OCI-LY3 (cell line): ENCODE results near the gene CALML6.

Experiments
- H2AFZ ChIP-seq: fragments of 200-600, 300-600 bp; shearing (Covaris generic); 2 replicates; pipeline ENCODE4 v1.6.0; 2014; ENCODE audit warnings: antibody characterized with exemption, low read depth, low read length
- H3K27ac ChIP-seq: fragments of 200-600, 300-600 bp; sonication (generic); 2 replicates; pipeline ENCODE4 v1.5.1; 2014; ENCODE audit warnings: mild to moderate bottlenecking, low read length, moderate library complexity, mixed read lengths
- H3K27me3 ChIP-seq: fragments of 200-600, 300-600 bp; sonication (generic); 2 replicates; pipeline ENCODE4 v1.6.1; 2014; ENCODE audit warnings: low read depth, low read length, mixed read lengths
- H3K36me3 ChIP-seq: fragments of 200-600, 300-600 bp; sonication (generic); replicated peaks from 2 replicates; pipeline ENCODE3; 2014; ENCODE audit warnings: low read depth, low read length, mixed read lengths
- H3K4me1 ChIP-seq: fragments of 300-600, 200-600 bp; sonication (generic); 2 replicates; pipeline ENCODE4 v1.6.1; 2014; ENCODE audit warnings: low read length, mixed read lengths
- H3K4me2 ChIP-seq: fragments of 200-600, 300-600 bp; sonication (generic); 2 replicates; pipeline ENCODE4 v1.6.1; 2014; ENCODE audit warnings: low read length, mixed read lengths
- H3K4me3 ChIP-seq: fragments of 300-600, 200-600 bp; sonication (generic); 2 replicates; pipeline ENCODE4 v1.5.1; 2014; ENCODE audit warnings: antibody characterized with exemption, mild to moderate bottlenecking, low read length, moderate library complexity
- H3K79me2 ChIP-seq: fragments of 300-600, 200-600 bp; shearing (Covaris generic); 2 replicates; pipeline ENCODE4 v1.6.1; 2014; ENCODE audit warnings: mild to moderate bottlenecking, low read length, mixed read lengths
- H3K9ac ChIP-seq: fragments of 300-600, 200-600 bp; shearing (Covaris generic); 2 replicates; pipeline ENCODE4 v1.6.0; 2014; ENCODE audit warnings: mild to moderate bottlenecking, low read length, moderate library complexity
- H3K9me3 ChIP-seq: fragments of 200-600, 300-600 bp; shearing (Covaris generic); 2 replicates; pipeline ENCODE4 v1.6.1; 2014; ENCODE audit warnings: low read length, mixed read lengths; ENCODE audit not compliant: insufficient read depth
- H4K20me1 ChIP-seq: fragments of 200-600, 300-600 bp; sonication (generic); 2 replicates; pipeline ENCODE4 v1.6.1; 2016; ENCODE audit warnings: low read length, mixed read lengths; ENCODE audit not compliant: insufficient read depth
- CTCF ChIP-seq: fragments of 200-600, 300-600 bp; sonication (generic); IDR thresholded peaks from 2 replicates; pipeline ENCODE4 v1.5.1; 2014; ENCODE audit warnings: antibody characterized with exemption, low read length, low read depth
- EZH2phosphoT487 ChIP-seq: fragments of 200-600 bp; shearing (Covaris generic); IDR thresholded peaks from 2 replicates; pipeline ENCODE4 v1.6.1; 2018; ENCODE audit warnings: antibody characterized with exemption, mixed run types, low read depth

The CALML6 gene

GRCh38 chr1:1942753-1943656 is 27.9 kb downstream of the CALML6 start:
- peak overlapping the region; percentile 81 for H3K4me2 ChIP-seq
- H3K27me3 ChIP-seq = no peaks in the 10 kb centered on the region
- peak overlapping the region; percentile 95 for H2AFZ ChIP-seq
- no peak overlapping the region for H3K9ac ChIP-seq
- peaks cover 6% of the 10 kb centered on the region; the same call in 1 of the 2 replicates for H3K4me1 ChIP-seq
- no peaks in the 10 kb centered on the region for H3K36me3 ChIP-seq
- peak overlapping the region; percentile 71; the same call in 1 of the 2 replicates for H3K4me3 ChIP-seq
- no peaks in the 10 kb centered on the region for H3K9me3 ChIP-seq
- no peak for TF ChIP-seq CTCF
- TF ChIP-seq EZH2phosphoT487 = no peak
- H4K20me1 ChIP-seq = no peaks in the 10 kb centered on the region
- H3K79me2 ChIP-seq = no peaks in the 10 kb centered on the region
- H3K27ac ChIP-seq = no peak overlapping the region

- Histone ChIP-seq H3K27me3 (no peaks in the 10 kb centered on the region), H3K4me3 (peak overlapping the region; percentile 71), H3K36me3 (no peaks in the 10 kb centered on the region), H3K79me2 (no peaks in the 10 kb centered on the region), H4K20me1 (no peaks in the 10 kb centered on the region), H3K27ac (no peak overlapping the region), H2AFZ (peak overlapping the region; percentile 95), H3K9me3 (no peaks in the 10 kb centered on the region), H3K4me1 (peaks cover 6% of the 10 kb centered on the region; the same call in 1 of the 2 replicates), H3K4me2 (peak overlapping the region; percentile 81), H3K9ac (peak overlapping the region; percentile 36; the same call in 1 of the 2 replicates)
- TF ChIP-seq EZH2phosphoT487 (no peak), CTCF (peak; percentile 74)
These were observed 28.9 kb downstream of the CALML6 start for GRCh38 chr1:1943834-1944570.

- no peaks in the 10 kb centered on the region for H3K27me3 ChIP-seq
- H3K4me1 ChIP-seq = peaks cover 6% of the 10 kb centered on the region; the same call in 1 of the 2 replicates
- no peaks in the 10 kb centered on the region for H4K20me1 ChIP-seq
- TF ChIP-seq EZH2phosphoT487 (no peak), CTCF (no peak)
- no peak overlapping the region for H2AFZ ChIP-seq
- H3K9ac ChIP-seq = no peak overlapping the region
- peaks cover under 1% of the 10 kb centered on the region; the same call in 1 of the 2 replicates for H3K9me3 ChIP-seq
- no peak overlapping the region for H3K4me3 ChIP-seq
- H3K27ac ChIP-seq = no peak overlapping the region
- no peak overlapping the region for H3K4me2 ChIP-seq
- H3K36me3 ChIP-seq = no peaks in the 10 kb centered on the region
- no peaks in the 10 kb centered on the region for H3K79me2 ChIP-seq
These were observed 30.8 kb downstream of the CALML6 start for GRCh38 chr1:1945782-1946393.

GRCh38 chr1:1946540-1946939 is 31.5 kb downstream of the CALML6 start:
- no peaks in the 10 kb centered on the region for H3K27me3 ChIP-seq

More at GRCh38 chr1:1946540-1946939, 31.5 kb downstream of the CALML6 start:
- no peak overlapping the region for H3K27ac ChIP-seq
- no peak overlapping the region for H3K4me2 ChIP-seq
- no peak overlapping the region for H3K9ac ChIP-seq
- H3K4me3 ChIP-seq = no peak overlapping the region
- H3K79me2 ChIP-seq = no peaks in the 10 kb centered on the region
- H3K9me3 ChIP-seq = peaks cover 5% of the 10 kb centered on the region; the same call in 1 of the 2 replicates
- H3K4me1 ChIP-seq = peaks cover 6% of the 10 kb centered on the region; the same call in 1 of the 2 replicates
- H4K20me1 ChIP-seq = no peaks in the 10 kb centered on the region
- TF ChIP-seq CTCF = no peak
- TF ChIP-seq EZH2phosphoT487 = no peak
- no peaks in the 10 kb centered on the region for H3K36me3 ChIP-seq
- H2AFZ ChIP-seq = no peak overlapping the region
